Left ventricle myocardium inferior (tissue), 1 donor: ENCODE results near the gene WFIKKN2. TPM values are rescaled to one million over a fixed set of nuclear protein-coding genes. Genes with fewer than 3 reads are reported as not detected.

Experiments
- DNase-seq: peaks from one replicate; pipeline ENCODE4 v3.0.0-alpha.2; 2020
- H3K27ac ChIP-seq: fragments of 200-600 bp; replicated peaks from 2 replicates; pipeline ENCODE4 v1.8.0; 2021
- H3K27me3 ChIP-seq: fragments of 200-600 bp; 2 replicates; pipeline ENCODE4 v1.8.0; 2021; ENCODE audit warnings: low read depth
- H3K36me3 ChIP-seq: fragments of 200-600 bp; 2 replicates; pipeline ENCODE4 v1.8.0; 2021
- H3K4me1 ChIP-seq: fragments of 200-600 bp; 2 replicates; pipeline ENCODE4 v1.8.0; 2021
- H3K4me3 ChIP-seq: fragments of 200-600 bp; 2 replicates; pipeline ENCODE4 v1.8.0; 2021; ENCODE audit warnings: mild to moderate bottlenecking, moderate library complexity
- H3K9me3 ChIP-seq: fragments of 200-600 bp; replicated peaks from 2 replicates; pipeline ENCODE4 v1.8.0; 2021
- intact Hi-C: fragments of 100-400 bp; cut with micrococcal nuclease; formaldehyde crosslinking; loops from one replicate; pipeline ENCODE4 v1.11.0; 2022
- total RNA-seq: library from RNA; stranded (reverse); fragmentation: NEBNext Ultra II Directional; extraction: Animal tissue kit (Norgen Biotek cat#: 25700); gene quantifications from one replicate; pipeline ENCODE4 v1.2.1, GENCODE V29; 2021
- TF ChIP-seq, protein P1 (sequence below): fragments of 200-600 bp; IDR thresholded peaks from 2 replicates; pipeline ENCODE4 v1.8.0; 2021; ENCODE audit warnings: antibody characterized with exemption, mild to moderate bottlenecking, borderline replicate concordance
- donor health status: DM: no; HTN: yes; CAD: no; lungs with severe emphysema.

WFIKKN2 gene
- total RNA-seq, 1 donor from 2014 or later, result 0.25 TPM

DNA sequence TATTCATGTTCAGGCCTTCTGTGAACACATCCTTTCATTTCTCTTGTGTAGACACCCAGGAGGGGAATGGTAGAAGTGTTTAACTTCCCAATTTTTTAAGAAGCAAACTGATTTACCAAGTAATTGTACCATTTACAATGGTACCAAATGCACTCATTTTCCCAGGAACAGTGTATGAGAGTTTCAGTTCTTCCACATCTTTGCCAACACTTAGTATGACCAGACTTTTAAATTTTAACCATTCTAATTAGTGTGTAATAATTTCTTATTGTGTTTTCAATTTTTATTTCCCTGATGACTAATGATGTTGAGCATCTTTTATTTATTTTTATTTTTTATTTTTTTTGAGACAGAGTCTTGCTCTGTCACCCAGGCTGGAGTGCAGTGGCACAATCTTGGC, 10.2 kb upstream of the WFIKKN2 start:
- Histone ChIP-seq H3K4me3 (no peak overlapping the region), H3K36me3 (no peaks in the 10 kb centered on the region), H3K27me3 (no peaks in the 10 kb centered on the region), H3K27ac (no peak overlapping the region), H3K9me3 (no peaks in the 10 kb centered on the region), H3K4me1 (no peaks in the 10 kb centered on the region)
- intact Hi-C loops, result no loop called here
- no peak for DNase-seq
- TF ChIP-seq, protein P1, sequence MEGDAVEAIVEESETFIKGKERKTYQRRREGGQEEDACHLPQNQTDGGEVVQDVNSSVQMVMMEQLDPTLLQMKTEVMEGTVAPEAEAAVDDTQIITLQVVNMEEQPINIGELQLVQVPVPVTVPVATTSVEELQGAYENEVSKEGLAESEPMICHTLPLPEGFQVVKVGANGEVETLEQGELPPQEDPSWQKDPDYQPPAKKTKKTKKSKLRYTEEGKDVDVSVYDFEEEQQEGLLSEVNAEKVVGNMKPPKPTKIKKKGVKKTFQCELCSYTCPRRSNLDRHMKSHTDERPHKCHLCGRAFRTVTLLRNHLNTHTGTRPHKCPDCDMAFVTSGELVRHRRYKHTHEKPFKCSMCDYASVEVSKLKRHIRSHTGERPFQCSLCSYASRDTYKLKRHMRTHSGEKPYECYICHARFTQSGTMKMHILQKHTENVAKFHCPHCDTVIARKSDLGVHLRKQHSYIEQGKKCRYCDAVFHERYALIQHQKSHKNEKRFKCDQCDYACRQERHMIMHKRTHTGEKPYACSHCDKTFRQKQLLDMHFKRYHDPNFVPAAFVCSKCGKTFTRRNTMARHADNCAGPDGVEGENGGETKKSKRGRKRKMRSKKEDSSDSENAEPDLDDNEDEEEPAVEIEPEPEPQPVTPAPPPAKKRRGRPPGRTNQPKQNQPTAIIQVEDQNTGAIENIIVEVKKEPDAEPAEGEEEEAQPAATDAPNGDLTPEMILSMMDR, result no peak

DNA sequence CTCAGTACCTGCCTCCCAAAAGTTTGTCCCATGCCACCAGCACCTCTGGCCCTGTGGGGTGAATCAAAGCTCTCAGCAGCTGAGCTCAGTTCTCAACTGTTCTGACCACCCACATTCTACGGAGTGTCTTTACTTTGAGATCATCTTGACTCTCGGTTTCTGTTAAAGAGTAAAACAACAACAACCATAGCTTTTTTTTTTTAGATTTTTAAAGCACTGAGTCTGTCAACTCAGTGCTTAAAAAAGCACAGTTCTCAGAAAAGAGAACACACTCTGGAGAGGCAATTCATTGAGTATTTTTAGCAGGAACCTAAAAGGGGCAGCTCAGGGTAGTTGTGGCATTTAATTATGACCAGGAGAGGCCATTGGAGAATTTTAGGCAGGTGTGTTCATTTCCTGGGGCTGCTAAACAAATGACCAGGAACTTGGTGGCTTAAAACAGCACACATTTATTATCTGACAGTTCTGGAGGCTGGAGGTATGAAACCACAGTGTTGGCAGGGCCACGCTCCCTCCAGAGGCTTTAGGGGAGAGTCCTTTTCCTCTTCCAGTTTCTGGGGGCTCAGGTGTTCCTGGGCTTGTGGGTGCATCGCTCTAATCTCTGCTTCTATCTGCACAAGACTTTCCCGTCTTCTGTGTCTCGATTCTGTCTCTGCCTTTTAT, 6.7 kb upstream of the WFIKKN2 start:
- Histone ChIP-seq H3K9me3 (no peaks in the 10 kb centered on the region), H3K27ac (no peak overlapping the region), H3K36me3 (no peaks in the 10 kb centered on the region), H3K4me1 (peaks cover 6% of the 10 kb centered on the region), H3K27me3 (peaks cover 2% of the 10 kb centered on the region), H3K4me3 (no peak overlapping the region)
- DNase-seq, result no peak
- intact Hi-C loops, result no loop called here
- TF ChIP-seq, protein P1, result no peak

DNA sequence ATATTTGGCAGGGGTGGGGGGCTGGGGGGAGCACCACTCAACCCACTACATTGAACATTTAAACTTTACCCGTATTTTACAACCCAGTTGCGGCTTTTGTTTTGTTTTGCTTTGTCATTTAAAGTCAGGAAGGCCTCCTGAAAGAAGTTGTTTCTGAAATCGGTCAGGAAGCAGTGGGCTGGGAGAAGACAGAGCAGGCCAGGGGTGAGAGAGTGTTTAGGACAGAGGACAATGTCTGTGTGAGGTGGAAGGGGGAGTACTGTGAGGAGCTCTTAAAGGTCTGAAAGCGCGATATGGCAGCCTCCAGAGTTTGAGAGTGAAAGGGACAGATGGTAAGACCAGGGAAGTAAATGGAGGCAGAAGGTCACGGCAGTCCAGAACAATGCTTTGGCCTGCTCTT, 6.1 kb upstream of the WFIKKN2 start:
- DNase-seq, result no peak
- H3K4me1 ChIP-seq, result peaks cover 6% of the 10 kb centered on the region
- peaks cover 9% of the 10 kb centered on the region for H3K27me3 ChIP-seq
- H3K4me3 ChIP-seq, result no peak overlapping the region
- H3K9me3 ChIP-seq, result no peaks in the 10 kb centered on the region
- no peaks in the 10 kb centered on the region for H3K36me3 ChIP-seq
- TF ChIP-seq, protein P1, result no peak
- intact Hi-C loops, result no loop called here
- no peak overlapping the region for H3K27ac ChIP-seq

DNA sequence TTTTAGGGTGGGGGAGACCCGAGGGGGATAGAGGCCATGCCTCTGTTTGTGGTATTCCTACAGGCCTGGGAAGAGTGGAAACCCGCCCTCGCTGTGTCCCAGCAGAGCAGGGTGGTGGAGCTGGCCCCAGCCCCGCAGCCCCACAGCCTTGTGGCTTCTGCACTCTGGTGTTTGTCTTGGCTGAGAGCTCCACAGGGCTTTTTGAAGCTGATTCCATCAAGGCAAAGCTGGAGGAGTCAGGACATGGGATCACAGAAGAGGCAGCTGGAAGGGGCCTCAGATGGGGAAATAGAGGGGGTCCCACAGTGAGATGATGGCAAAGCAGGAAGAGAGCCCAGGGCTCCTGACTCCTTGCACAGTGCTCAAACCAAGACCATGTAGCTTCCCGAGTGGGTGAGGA, 5.0 kb upstream of the WFIKKN2 start:
- DNase-seq, result no peak
- Histone ChIP-seq H3K9me3 (no peaks in the 10 kb centered on the region), H3K27me3 (peaks cover 18% of the 10 kb centered on the region), H3K4me1 (peaks cover 14% of the 10 kb centered on the region), H3K27ac (no peak overlapping the region), H3K4me3 (no peak overlapping the region), H3K36me3 (no peaks in the 10 kb centered on the region)
- TF ChIP-seq, protein P1, result no peak
- intact Hi-C loops, result no loop called here

DNA sequence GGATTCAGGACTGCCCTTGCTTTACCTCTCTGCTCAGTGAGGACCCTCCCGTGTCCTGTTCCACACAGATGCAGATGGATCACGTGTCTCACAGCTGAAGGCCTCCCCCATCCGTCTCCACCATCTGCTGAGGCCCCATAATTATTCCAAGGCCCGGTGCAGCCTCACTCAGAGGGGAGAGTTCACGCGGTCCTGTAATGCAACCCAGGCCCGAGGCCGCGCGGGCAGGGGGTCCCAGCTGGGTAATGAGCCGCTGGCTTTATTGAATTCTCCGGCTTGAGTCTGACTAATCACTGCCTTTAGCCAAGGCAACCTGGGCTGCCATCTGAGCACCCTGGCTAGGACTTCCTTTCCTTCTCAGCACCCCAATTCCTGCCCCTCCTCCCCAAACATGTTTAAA, 4.4 kb upstream of the WFIKKN2 start:
- no peak for DNase-seq
- Histone ChIP-seq H3K4me1 (peaks cover 18% of the 10 kb centered on the region), H3K36me3 (no peaks in the 10 kb centered on the region), H3K27ac (no peak overlapping the region), H3K9me3 (no peaks in the 10 kb centered on the region), H3K27me3 (peaks cover 23% of the 10 kb centered on the region), H3K4me3 (no peak overlapping the region)
- intact Hi-C loops, result no loop called here
- TF ChIP-seq, protein P1, result no peak
